Mesendoderm (in vitro differentiated cells): ENCODE results near the gene MPHOSPH9. TPM values are rescaled to one million over a fixed set of nuclear protein-coding genes. Genes with fewer than 3 reads are reported as not detected.

Source experiments
- DNase-seq: peaks from one replicate; pipeline ENCODE4 v3.0.0; 2013
- H2AK5ac ChIP-seq: 2 replicates; pipeline ENCODE4 v1.6.1; 2013; ENCODE audit warnings: low read length, inconsistent platforms
- H2BK120ac ChIP-seq: 2 replicates; pipeline ENCODE4 v1.6.1; 2013; ENCODE audit warnings: low read depth, mild to moderate bottlenecking, low read length, moderate library complexity, mixed read lengths
- H2BK15ac ChIP-seq: replicated peaks from 2 replicates; pipeline ENCODE4 v1.6.1; 2013; ENCODE audit warnings: low read depth, mild to moderate bottlenecking, moderate library complexity
- H2BK5ac ChIP-seq: 2 replicates; pipeline ENCODE4 v1.6.1; 2013; ENCODE audit warnings: low read length, inconsistent platforms
- H3K18ac ChIP-seq: 2 replicates; pipeline ENCODE4 v1.6.1; 2013; ENCODE audit warnings: mild to moderate bottlenecking, low read length, mixed read lengths
- H3K23ac ChIP-seq: one replicate; pipeline ENCODE4 v1.6.1; 2013; ENCODE audit warnings: low read length
- H3K27ac ChIP-seq: 2 replicates; pipeline ENCODE4 v1.5.1; 2013; ENCODE audit warnings: low read depth, mild to moderate bottlenecking, inconsistent platforms, low read length, moderate library complexity
- H3K27me3 ChIP-seq: 2 replicates; pipeline ENCODE4 v1.6.1; 2013; ENCODE audit warnings: low read length, control low read depth, mild to moderate bottlenecking, inconsistent platforms; ENCODE audit not compliant: insufficient read depth, poor library complexity
- H3K36me3 ChIP-seq: 2 replicates; pipeline ENCODE4 v1.6.1; 2013; ENCODE audit warnings: low read length, inconsistent platforms; ENCODE audit not compliant: control insufficient read depth, insufficient read depth
- H3K4ac ChIP-seq: one replicate; pipeline ENCODE4 v1.6.1; 2013; ENCODE audit warnings: low read depth, mild to moderate bottlenecking, low read length, moderate library complexity
- H3K4me1 ChIP-seq: 2 replicates; pipeline ENCODE4 v1.6.1; 2013; ENCODE audit warnings: low read depth, low read length, inconsistent platforms; ENCODE audit not compliant: control insufficient read depth
- H3K4me2 ChIP-seq: 2 replicates; pipeline ENCODE4 v1.6.1; 2013; ENCODE audit warnings: low read length
- H3K4me3 ChIP-seq: 2 replicates; pipeline ENCODE4 v1.5.1; 2013; ENCODE audit warnings: mild to moderate bottlenecking, low read length
- H3K56ac ChIP-seq: one replicate; pipeline ENCODE4 v1.6.1; 2013; ENCODE audit warnings: low read length
- H3K79me1 ChIP-seq: 2 replicates; pipeline ENCODE4 v1.6.1; 2013; ENCODE audit warnings: low read length, inconsistent platforms
- H3K79me2 ChIP-seq: 2 replicates; pipeline ENCODE4 v1.6.1; 2013; ENCODE audit warnings: mild to moderate bottlenecking, low read length; ENCODE audit not compliant: control insufficient read depth, insufficient read depth
- H3K9ac ChIP-seq: 2 replicates; pipeline ENCODE4 v1.6.1; 2013; ENCODE audit warnings: low read length, inconsistent platforms
- H4K5ac ChIP-seq: one replicate; pipeline ENCODE4 v1.6.1; 2013; ENCODE audit warnings: low read length
- H4K8ac ChIP-seq: one replicate; pipeline ENCODE4 v1.6.1; 2013; ENCODE audit warnings: low read depth, mild to moderate bottlenecking, control low read depth, low read length, moderate library complexity
- WGBS: extraction: QIAGEN DNeasy Blood & Tissue Kit; methylation state at CpG from one replicate; pipeline ENCODE4 v1.1.7; 2013; ENCODE audit warnings: low lambda C conversion rate, missing lambda C conversion rate; ENCODE audit not compliant: insufficient coverage; ENCODE audit errors: extremely low coverage; 5-methylcytosine and 5-hydroxymethylcytosine counted together
- small RNA-seq: library from polyadenylated mRNA; stranded (forward); fragments of <200 nt; extraction: miRNeasy Mini kit (QIAGEN cat#:217004); gene quantifications from one replicate; pipeline ENCODE3, GENCODE V24; 2013; ENCODE audit not compliant: insufficient read depth

Gene MPHOSPH9

GRCh38 chr12:123106640-123107359 lies 126.1 kb downstream of the MPHOSPH9 start:
- peak; percentile 80 for DNase-seq
- H2BK120ac ChIP-seq, result peak overlapping the region; percentile 7
- peak overlapping the region; percentile 7 for H3K23ac ChIP-seq
- H4K5ac ChIP-seq, result no peak overlapping the region
- no peak overlapping the region for H4K8ac ChIP-seq
- peak overlapping the region; percentile 92 for H2BK5ac ChIP-seq
- no peaks in the 10 kb centered on the region for H3K79me1 ChIP-seq
- H3K18ac ChIP-seq, result peak overlapping the region; percentile 8
- peaks cover 41% of the 10 kb centered on the region for H3K4me1 ChIP-seq
- H2AK5ac ChIP-seq, result peak overlapping the region; percentile 44
- peak overlapping the region; percentile 87 for H3K56ac ChIP-seq
- no peaks in the 10 kb centered on the region for H3K79me2 ChIP-seq
- no peaks in the 10 kb centered on the region for H3K36me3 ChIP-seq
- no peak overlapping the region for H3K4me3 ChIP-seq
- H2BK15ac ChIP-seq, result no peak overlapping the region
- peak overlapping the region; percentile 49 for H3K4ac ChIP-seq
- peak overlapping the region; percentile 58 for H3K27ac ChIP-seq
- no peak overlapping the region for H3K4me2 ChIP-seq
- no peaks in the 10 kb centered on the region for H3K27me3 ChIP-seq
- no CpG with 5 or more reads among the region's 9 CpGs for WGBS
- H3K9ac ChIP-seq, result peak overlapping the region; percentile 26

GRCh38 chr12:123105211-123105826 lies 127.6 kb downstream of the MPHOSPH9 start:
- H3K56ac ChIP-seq, result peak overlapping the region; percentile 62
- H3K4me2 ChIP-seq, result no peak overlapping the region
- no peak overlapping the region for H3K23ac ChIP-seq
- H2BK5ac ChIP-seq, result peak overlapping the region; percentile 61
- peak overlapping the region; percentile 83 for H3K27ac ChIP-seq
- DNase-seq, result peak; percentile 88
- H3K4ac ChIP-seq, result peak overlapping the region; percentile 75
- peak overlapping the region; percentile 8 for H3K9ac ChIP-seq
- peaks cover 40% of the 10 kb centered on the region for H3K4me1 ChIP-seq
- no peaks in the 10 kb centered on the region for H3K79me2 ChIP-seq
- H3K18ac ChIP-seq, result peak overlapping the region; percentile 33
- H2BK15ac ChIP-seq, result no peak overlapping the region
- no peak overlapping the region for H4K5ac ChIP-seq
- no peak overlapping the region for H4K8ac ChIP-seq
- H2AK5ac ChIP-seq, result peak overlapping the region; percentile 81
- no peaks in the 10 kb centered on the region for H3K79me1 ChIP-seq
- no peak overlapping the region for H3K4me3 ChIP-seq
- no peaks in the 10 kb centered on the region for H3K27me3 ChIP-seq
- WGBS, result no CpG with 5 or more reads among the region's 14 CpGs
- no peaks in the 10 kb centered on the region for H3K36me3 ChIP-seq
- H2BK120ac ChIP-seq, result no peak overlapping the region

- no CpG with 5 or more reads among the region's 4 CpGs for WGBS
- H3K27ac ChIP-seq, result peak overlapping the region; percentile 83
- peak; percentile 51 for DNase-seq
Observed at GRCh38 chr12:123104809-123105208, 128.1 kb downstream of the MPHOSPH9 start.

More at GRCh38 chr12:123104809-123105208, 128.1 kb downstream of the MPHOSPH9 start:
- H3K18ac ChIP-seq, result peak overlapping the region; percentile 33
- H3K36me3 ChIP-seq, result no peaks in the 10 kb centered on the region
- H3K4ac ChIP-seq, result peak overlapping the region; percentile 75
- H3K56ac ChIP-seq, result peak overlapping the region; percentile 59
- H3K23ac ChIP-seq, result no peak overlapping the region
- no peak overlapping the region for H2BK15ac ChIP-seq
- no peaks in the 10 kb centered on the region for H3K79me2 ChIP-seq
- no peak overlapping the region for H4K5ac ChIP-seq
- no peak overlapping the region for H3K4me2 ChIP-seq
- peak overlapping the region; percentile 40 for H2BK120ac ChIP-seq
- H3K27me3 ChIP-seq, result no peaks in the 10 kb centered on the region
- peak overlapping the region; percentile 20 for H3K9ac ChIP-seq
- peak overlapping the region; percentile 64 for H2BK5ac ChIP-seq
- no peaks in the 10 kb centered on the region for H3K79me1 ChIP-seq
- H2AK5ac ChIP-seq, result no peak overlapping the region
- no peak overlapping the region for H4K8ac ChIP-seq
- H3K4me3 ChIP-seq, result no peak overlapping the region
- H3K4me1 ChIP-seq, result peaks cover 40% of the 10 kb centered on the region

Small RNAs within 50 kb of the gene (small RNA-seq; reads per million reads assigned to genes)
- not detected for gene RNA5SP375
